ENCODE data around the gene GGN. TPM values are rescaled to one million over a fixed set of nuclear protein-coding genes. Genes with fewer than 3 reads are reported as not detected.

Gene GGN
- total and polyA plus RNA-seq, 9 of the 15 experiments (the other 6 are each of a cell fraction or from before 2014, with no cell fraction given) = 0.15 to 0.33 TPM; not detected in 7

GRCh38 chr19:38402967-38403674, 15.3 kb upstream of the GGN start, which contains the start of gene FAM98C (continued):
- TF ChIP-seq SOX6 (IDR thresholded peaks at IDR 0.05) = 0 out of 2 replicates have a peak, but pooled peaks have one; percentile 6
- no peak for TF ChIP-seq MEF2A (IDR thresholded peaks at IDR 0.05; ENCODE audit: control insufficient read depth, low read depth, low read length)
- peak; percentile 98 for TF ChIP-seq EGR1 (conservative IDR thresholded peaks at IDR 0.05)
- TF ChIP-seq NFIC (IDR thresholded peaks at IDR 0.05) = peak; percentile 20; the same call in 1 of the 2 replicates
- peak; percentile 92; the same call in 1 of the 2 replicates for TF ChIP-seq MBD2 (IDR thresholded peaks at IDR 0.05; ENCODE audit: borderline replicate concordance, low read depth)
- peak; percentile 96 for TF ChIP-seq FIP1L1 (IDR thresholded peaks at IDR 0.05; ENCODE audit: low read depth, low read length, poor library complexity, severe bottlenecking)
- peak; percentile 63; the same call in 1 of the 2 replicates for TF ChIP-seq ZEB2 (IDR thresholded peaks at IDR 0.05)
- peak; percentile 28; the same call in 1 of the 2 replicates for TF ChIP-seq ZNF511 (CRISPR knock-in tag; IDR thresholded peaks at IDR 0.05)
- TF ChIP-seq USF2 (CRISPR knock-in tag; IDR thresholded peaks at IDR 0.05) = no peak
- TF ChIP-seq PHF20 (IDR thresholded peaks at IDR 0.05; ENCODE audit: partially characterized antibody) = peak; percentile 12
- peak; percentile 85 for TF ChIP-seq ELF2 (CRISPR knock-in tag; IDR thresholded peaks at IDR 0.05)
- peak; percentile 70 for TF ChIP-seq PRPF4 (IDR thresholded peaks at IDR 0.05; ENCODE audit: insufficient read depth, low read depth, low read length, poor library complexity, severe bottlenecking)
- TF ChIP-seq TARDBP (IDR thresholded peaks at IDR 0.05) = peak; percentile 34; the same call in 1 of the 2 replicates
- TF ChIP-seq POLR2A (conservative IDR thresholded peaks at IDR 0.05) = peak; percentile 69
- 0 out of 2 replicates have a peak, but pooled peaks have one; percentile 21 for TF ChIP-seq THAP12 (CRISPR knock-in tag; IDR thresholded peaks at IDR 0.05)
- no peak for TF ChIP-seq NCOA6 (IDR thresholded peaks at IDR 0.05)
- TF ChIP-seq NR2C2 (CRISPR knock-in tag; IDR thresholded peaks at IDR 0.05) = peak; percentile 44; the same call in 1 of the 2 replicates
- TF ChIP-seq NR2C2 (tag; IDR thresholded peaks at IDR 0.05) = no peak
- TF ChIP-seq C11orf30 (IDR thresholded peaks at IDR 0.05; ENCODE audit: low read depth) = 0 out of 2 replicates have a peak, but pooled peaks have one; percentile 8
- TF ChIP-seq MIER1 (IDR thresholded peaks at IDR 0.05; ENCODE audit: low read depth) = no peak
- TF ChIP-seq ZBTB7A (IDR thresholded peaks at IDR 0.05; ENCODE audit: borderline replicate concordance, control insufficient read depth, low read depth, low read length) = peak; percentile 80
- TF ChIP-seq POLR2AphosphoS5 (IDR thresholded peaks at IDR 0.05; ENCODE audit: control insufficient read depth, insufficient read depth, low read depth, low read length) = 0 out of 2 replicates have a peak, but pooled peaks have one; percentile 26
- peak; percentile 100 for TF ChIP-seq RBM25 (IDR thresholded peaks at IDR 0.05; ENCODE audit: low read depth, low read length, severe bottlenecking)

Data from K562 (cell line).